ENCODE data around the gene NOX4.
"Not testable (repeated sequence)": the region's sequence is repeated elsewhere in the genome, so short reads cannot be mapped to it uniquely, and the experiment has no call there.

NOX4 gene

DNA sequence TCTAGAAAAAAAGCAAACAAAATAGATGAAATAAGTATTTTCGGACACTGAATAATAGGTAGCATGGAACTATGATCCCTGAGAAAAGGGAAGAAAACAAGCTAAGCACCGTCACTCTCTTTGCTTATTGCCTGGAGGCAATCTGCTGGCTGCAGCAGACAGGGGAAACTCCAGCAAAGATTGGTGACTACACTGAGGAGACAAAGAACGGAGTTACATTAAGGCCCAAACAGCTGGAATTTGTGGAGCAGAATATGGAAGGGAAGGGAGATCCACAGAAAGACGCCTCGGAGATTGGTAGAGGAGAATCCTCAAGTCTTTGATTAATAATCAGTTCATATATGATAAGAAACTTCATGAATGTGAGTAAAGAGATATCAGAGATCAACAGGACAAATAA is 163.3 kb downstream of the NOX4 start:
- peaks cover 6% of the 10 kb centered on the region for H3K36me3 Mint-ChIP-seq (ENCODE audit: low read depth)
- TF ChIP-seq, protein P1, sequence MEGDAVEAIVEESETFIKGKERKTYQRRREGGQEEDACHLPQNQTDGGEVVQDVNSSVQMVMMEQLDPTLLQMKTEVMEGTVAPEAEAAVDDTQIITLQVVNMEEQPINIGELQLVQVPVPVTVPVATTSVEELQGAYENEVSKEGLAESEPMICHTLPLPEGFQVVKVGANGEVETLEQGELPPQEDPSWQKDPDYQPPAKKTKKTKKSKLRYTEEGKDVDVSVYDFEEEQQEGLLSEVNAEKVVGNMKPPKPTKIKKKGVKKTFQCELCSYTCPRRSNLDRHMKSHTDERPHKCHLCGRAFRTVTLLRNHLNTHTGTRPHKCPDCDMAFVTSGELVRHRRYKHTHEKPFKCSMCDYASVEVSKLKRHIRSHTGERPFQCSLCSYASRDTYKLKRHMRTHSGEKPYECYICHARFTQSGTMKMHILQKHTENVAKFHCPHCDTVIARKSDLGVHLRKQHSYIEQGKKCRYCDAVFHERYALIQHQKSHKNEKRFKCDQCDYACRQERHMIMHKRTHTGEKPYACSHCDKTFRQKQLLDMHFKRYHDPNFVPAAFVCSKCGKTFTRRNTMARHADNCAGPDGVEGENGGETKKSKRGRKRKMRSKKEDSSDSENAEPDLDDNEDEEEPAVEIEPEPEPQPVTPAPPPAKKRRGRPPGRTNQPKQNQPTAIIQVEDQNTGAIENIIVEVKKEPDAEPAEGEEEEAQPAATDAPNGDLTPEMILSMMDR (IDR thresholded peaks at IDR 0.05) = no peak
- DNase-seq = no peak
- H3K27ac Mint-ChIP-seq = no peak overlapping the region
- H3K4me3 Mint-ChIP-seq = no peak overlapping the region
- H3K4me1 Mint-ChIP-seq = no peaks in the 10 kb centered on the region
- H3K9me3 Mint-ChIP-seq = no peaks in the 10 kb centered on the region
- no peaks in the 10 kb centered on the region for H3K27me3 Mint-ChIP-seq (ENCODE audit: low read depth, poor library complexity)

DNA sequence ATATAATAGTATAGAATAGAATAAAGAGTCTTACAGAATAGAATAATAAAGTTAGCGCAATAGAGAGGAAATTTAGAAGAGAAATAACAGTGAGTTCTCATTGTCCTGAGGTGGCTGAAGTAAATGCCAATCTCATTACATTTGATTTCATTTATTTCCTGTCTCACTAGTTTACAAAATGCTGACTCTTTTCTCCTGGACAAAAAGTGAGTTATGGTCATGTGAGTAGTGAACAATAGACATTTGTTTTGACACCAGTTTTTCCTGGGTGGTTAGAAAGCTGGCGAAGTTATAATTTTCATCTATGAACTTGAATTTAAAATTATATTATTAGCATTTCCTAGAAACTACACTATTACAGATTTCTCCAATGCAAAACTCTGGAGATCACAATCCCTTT is 169.8 kb downstream of the NOX4 start:
- TF ChIP-seq, protein P1 (IDR thresholded peaks at IDR 0.05) = no peak
- Mint-ChIP-seq H3K36me3 (ENCODE audit: low read depth) (peaks cover 20% of the 10 kb centered on the region), H3K4me3 (no peak overlapping the region), H3K27me3 (ENCODE audit: low read depth, poor library complexity) (no peaks in the 10 kb centered on the region), H3K9me3 (peaks cover 8% of the 10 kb centered on the region), H3K27ac (no peak overlapping the region), H3K4me1 (no peaks in the 10 kb centered on the region)
- DNase-seq = no peak

DNA sequence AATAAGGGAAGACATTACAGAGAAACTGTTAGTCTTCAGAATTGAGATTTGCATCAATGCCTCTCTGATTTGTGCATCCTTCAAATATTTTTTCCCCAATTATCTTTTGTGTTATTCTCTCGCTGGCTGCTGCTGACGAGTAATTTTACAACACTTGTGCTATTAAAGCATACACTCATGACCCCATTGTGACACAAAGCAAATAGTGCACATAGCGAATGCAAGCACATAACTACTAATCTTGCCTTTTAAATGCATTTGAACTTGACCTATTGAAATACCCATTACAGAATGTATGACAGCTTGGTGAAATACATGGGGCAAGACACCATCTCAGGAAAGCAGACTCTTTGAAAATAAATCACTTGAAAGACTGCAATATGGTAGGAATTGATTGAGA is 180.6 kb downstream of the NOX4 start:
- H3K9me3 Mint-ChIP-seq; H3K4me3 Mint-ChIP-seq; H3K27me3 Mint-ChIP-seq (ENCODE audit: low read depth, poor library complexity); H3K27ac Mint-ChIP-seq; H3K36me3 Mint-ChIP-seq (ENCODE audit: low read depth); H3K4me1 Mint-ChIP-seq; DNase-seq: not testable (repeated sequence)

DNA sequence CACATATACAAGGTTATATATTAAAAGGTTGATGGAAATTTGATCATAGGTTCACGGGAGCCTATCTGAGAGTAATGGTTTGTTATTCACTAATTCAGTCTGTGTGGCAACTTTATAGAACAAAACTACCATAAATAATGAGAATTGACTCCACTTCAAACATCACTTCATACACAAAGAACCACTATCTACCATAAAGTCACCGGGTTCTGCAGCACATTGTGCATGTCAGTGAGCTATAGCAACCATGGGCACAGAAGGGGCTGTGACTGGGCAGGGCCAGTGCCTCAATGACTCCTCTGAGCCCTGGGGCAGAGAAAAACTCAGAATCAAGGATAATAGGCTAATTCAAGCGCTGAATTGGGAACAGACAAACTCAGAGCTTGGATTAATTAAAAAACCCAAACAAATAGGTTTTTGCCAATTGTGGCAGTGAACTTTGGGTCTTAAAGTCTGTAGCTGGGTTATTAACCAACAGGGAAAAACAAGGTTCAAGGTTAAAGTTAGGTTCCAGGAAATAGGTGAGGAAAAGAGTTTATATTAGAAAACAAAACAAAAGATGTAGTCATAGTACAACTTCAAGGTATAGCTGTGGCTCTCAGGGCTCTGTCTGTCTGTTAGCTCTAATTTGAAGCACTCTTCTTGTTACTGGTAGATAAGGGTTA is 181.7 kb downstream of the NOX4 start:
- H3K27ac Mint-ChIP-seq = not testable (repeated sequence)

DNA sequence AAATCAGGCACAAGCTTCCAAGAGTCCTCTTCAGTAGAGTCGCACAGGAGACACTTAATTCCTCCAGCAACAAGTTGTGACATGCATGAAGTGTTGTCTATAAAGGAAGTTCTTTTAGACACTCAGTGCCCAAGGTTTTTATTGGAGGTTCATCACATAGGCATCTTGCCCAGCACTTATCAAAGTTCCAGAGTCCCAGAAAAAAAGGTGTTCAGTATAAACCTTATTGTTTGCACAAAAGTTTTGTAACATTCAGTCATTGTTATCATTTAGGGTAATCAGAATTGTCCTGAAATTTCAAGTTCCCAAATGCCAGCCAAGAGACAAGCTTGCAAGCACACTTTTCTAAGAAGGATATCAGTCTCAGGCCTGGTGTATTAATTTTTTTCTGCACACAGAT is 182.9 kb downstream of the NOX4 start:
- H3K4me1 Mint-ChIP-seq; H3K4me3 Mint-ChIP-seq; H3K9me3 Mint-ChIP-seq; DNase-seq; H3K27ac Mint-ChIP-seq; H3K36me3 Mint-ChIP-seq (ENCODE audit: low read depth); H3K27me3 Mint-ChIP-seq (ENCODE audit: low read depth, poor library complexity): not testable (repeated sequence)

More for the DNA sequence above, 181.7 kb downstream of the NOX4 start:
- H3K36me3 Mint-ChIP-seq (ENCODE audit: low read depth); H3K9me3 Mint-ChIP-seq; H3K4me3 Mint-ChIP-seq; H3K4me1 Mint-ChIP-seq; H3K27me3 Mint-ChIP-seq (ENCODE audit: low read depth, poor library complexity); DNase-seq: not testable (repeated sequence)

DNA sequence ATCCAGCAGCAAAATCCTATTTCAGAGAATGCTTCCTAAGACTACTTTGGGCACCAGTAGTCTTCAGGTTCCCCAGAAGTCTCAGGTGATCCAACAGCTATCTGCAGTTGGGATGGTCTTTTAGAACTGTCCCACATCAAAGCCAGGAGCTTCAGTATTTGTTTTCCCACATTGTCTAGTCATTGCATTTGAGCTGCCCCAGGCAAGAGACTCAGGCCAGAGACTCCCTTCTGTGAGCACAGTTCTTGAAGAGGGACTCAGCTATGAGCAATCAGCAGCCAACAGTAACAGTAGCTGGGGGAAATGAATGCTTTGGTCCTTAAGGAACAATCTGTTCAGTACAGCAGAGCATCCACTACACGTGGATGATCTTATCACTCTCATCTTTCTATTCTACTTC is 188.1 kb downstream of the NOX4 start:
- not testable (repeated sequence) for H3K4me3 Mint-ChIP-seq; H3K4me1 Mint-ChIP-seq; DNase-seq; H3K27ac Mint-ChIP-seq; H3K27me3 Mint-ChIP-seq (ENCODE audit: low read depth, poor library complexity); H3K9me3 Mint-ChIP-seq; H3K36me3 Mint-ChIP-seq (ENCODE audit: low read depth)

DNA sequence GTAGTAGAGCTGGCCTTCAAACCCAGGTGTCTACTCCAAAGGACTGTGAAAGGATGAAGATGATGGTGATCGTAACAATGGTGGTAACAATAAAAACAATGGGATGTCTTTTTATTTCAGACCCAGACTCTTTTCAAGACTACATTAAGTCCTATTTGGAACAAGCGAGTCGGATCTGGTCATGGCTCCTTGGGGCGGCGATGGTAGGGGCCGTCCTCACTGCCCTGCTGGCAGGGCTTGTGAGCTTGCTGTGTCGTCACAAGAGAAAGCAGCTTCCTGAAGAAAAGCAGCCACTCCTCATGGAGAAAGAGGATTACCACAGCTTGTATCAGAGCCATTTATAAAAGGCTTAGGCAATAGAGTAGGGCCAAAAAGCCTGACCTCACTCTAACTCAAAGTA is 196.2 kb downstream of the NOX4 start:
- not testable (repeated sequence) for H3K27me3 Mint-ChIP-seq (ENCODE audit: low read depth, poor library complexity); DNase-seq; H3K36me3 Mint-ChIP-seq (ENCODE audit: low read depth); H3K9me3 Mint-ChIP-seq; H3K4me3 Mint-ChIP-seq; H3K27ac Mint-ChIP-seq
- H3K4me1 Mint-ChIP-seq = peaks cover 11% of the 10 kb centered on the region

DNA sequence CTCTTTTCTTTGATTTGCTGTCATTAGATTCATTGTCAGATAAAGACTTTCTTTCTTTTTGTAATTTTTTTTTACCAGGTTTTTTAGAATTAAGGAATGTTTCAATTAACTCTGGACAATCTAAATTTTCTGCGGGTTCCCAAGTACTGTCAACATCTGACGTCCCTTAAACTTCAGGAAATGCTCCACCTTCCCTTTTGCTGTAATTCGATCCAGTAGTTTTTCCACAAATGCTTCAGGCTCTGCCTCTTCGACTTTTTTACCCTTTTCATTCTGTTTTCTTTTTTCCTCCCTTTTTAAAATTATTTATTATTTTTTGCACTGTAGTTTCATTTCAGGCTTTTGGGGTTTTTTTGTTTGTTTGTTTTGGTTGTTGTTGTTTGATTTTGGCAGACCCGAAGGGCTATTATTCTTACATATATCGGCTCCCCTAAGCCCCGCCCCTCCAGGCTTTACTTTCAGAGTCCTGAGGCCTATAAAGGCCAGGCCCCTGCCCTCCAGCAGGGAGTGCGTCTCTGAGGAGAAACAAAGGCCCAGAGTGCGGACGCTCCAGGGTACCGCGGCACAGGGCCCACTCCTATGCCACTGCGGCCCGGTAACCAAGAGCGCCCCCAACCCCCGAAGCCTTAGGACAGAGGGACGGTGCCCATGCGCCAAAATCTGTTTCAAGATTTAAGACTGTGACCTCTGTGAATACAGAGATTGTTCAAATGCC is 197.1 kb downstream of the NOX4 start:
- H3K36me3 Mint-ChIP-seq (ENCODE audit: low read depth) = no peaks in the 10 kb centered on the region
- no peaks in the 10 kb centered on the region for H3K9me3 Mint-ChIP-seq
- H3K4me3 Mint-ChIP-seq = peak overlapping the region; percentile 85
- no peak overlapping the region for H3K27ac Mint-ChIP-seq
- TF ChIP-seq, protein P1 (IDR thresholded peaks at IDR 0.05) = no peak
- H3K27me3 Mint-ChIP-seq (ENCODE audit: low read depth, poor library complexity) = no peaks in the 10 kb centered on the region
- peaks cover 11% of the 10 kb centered on the region for H3K4me1 Mint-ChIP-seq
- peak; percentile 40 for DNase-seq

DNA sequence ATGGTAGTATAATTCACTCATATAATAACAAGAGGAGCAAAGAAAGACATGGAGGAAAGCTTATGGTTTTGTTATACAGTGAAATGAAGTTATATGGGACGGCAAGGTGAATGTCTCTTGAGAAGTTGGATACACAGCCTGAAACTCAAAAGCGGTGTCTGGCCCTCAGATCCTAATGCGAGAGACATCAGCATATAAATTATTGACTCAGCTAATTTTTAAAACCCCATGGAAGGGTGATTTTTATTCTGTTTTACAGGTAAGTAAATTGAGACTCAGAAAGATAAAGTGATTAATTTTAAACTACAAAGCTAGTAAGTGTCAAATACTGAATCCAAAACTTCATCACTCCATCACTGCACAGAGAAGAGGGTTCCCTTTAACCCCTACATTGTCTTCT is 203.2 kb downstream of the NOX4 start:
- H3K36me3 Mint-ChIP-seq (ENCODE audit: low read depth); H3K27ac Mint-ChIP-seq; H3K27me3 Mint-ChIP-seq (ENCODE audit: low read depth, poor library complexity); H3K9me3 Mint-ChIP-seq; DNase-seq; H3K4me3 Mint-ChIP-seq; H3K4me1 Mint-ChIP-seq: not testable (repeated sequence)

DNA sequence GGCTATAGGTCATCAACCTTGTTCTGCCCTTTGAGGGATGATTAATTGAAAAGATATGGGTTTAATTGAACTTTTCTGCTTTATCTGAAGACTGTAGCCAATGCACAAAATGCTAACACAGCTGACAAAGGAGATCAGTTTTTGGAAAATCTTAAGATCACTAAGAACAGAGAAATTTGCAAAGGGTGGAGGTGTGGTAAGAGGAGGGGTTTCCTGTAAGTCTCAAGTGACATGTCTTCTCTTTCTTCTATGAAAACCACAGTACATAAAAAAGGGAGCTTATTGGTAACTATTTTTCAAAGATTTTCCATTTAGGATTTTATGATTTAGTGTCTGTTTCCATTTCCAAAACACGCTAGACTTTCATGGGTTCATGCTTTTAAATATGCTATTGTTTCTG is 204.6 kb downstream of the NOX4 start:
- not testable (repeated sequence) for H3K36me3 Mint-ChIP-seq (ENCODE audit: low read depth); H3K27me3 Mint-ChIP-seq (ENCODE audit: low read depth, poor library complexity); H3K9me3 Mint-ChIP-seq; H3K4me1 Mint-ChIP-seq; H3K4me3 Mint-ChIP-seq; H3K27ac Mint-ChIP-seq; DNase-seq

DNA sequence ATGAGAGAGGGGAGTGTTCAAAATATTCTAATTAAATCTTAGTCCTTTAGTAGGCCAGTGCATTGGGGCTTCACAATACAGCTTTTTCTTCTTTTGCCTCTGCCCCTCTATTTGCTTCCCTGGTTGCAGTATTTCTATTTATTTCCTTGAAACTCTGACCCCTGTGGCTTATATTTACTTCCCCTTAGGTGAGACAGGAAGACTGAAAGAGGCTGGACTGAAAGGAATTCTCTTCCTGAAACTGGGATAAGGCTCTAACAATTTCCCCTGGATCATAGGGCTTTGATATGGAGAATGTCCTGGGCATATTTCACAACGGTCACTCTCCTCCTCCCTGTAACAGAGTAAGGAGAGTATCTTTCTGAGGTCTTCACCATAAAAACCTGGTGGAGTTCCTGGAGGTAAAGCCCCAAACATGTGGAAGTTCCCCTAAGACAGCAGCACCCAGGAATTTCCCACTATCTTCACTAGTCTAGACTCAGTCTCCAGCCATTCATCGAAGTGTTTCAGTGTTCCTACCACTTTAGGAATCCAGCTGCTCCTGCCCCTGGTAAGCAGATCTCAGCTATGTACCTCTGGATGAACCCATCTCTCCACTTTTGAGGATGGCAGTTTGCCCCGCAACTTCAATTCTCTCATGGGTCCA is 210.0 kb downstream of the NOX4 start:
- H3K4me3 Mint-ChIP-seq; H3K9me3 Mint-ChIP-seq; H3K27me3 Mint-ChIP-seq (ENCODE audit: low read depth, poor library complexity); DNase-seq; H3K27ac Mint-ChIP-seq; H3K36me3 Mint-ChIP-seq (ENCODE audit: low read depth); H3K4me1 Mint-ChIP-seq: not testable (repeated sequence)
